Left ventricle myocardium inferior (tissue), 1 donor: ENCODE results near the gene EWSR1. TPM values are rescaled to one million over a fixed set of nuclear protein-coding genes. Genes with fewer than 3 reads are reported as not detected.

Source experiments
- DNase-seq: peaks from one replicate; pipeline ENCODE4 v3.0.0-alpha.2; 2020
- H3K27ac ChIP-seq: fragments of 200-600 bp; replicated peaks from 2 replicates; pipeline ENCODE4 v1.8.0; 2021
- H3K27me3 ChIP-seq: fragments of 200-600 bp; 2 replicates; pipeline ENCODE4 v1.8.0; 2021; ENCODE audit warnings: low read depth
- H3K36me3 ChIP-seq: fragments of 200-600 bp; 2 replicates; pipeline ENCODE4 v1.8.0; 2021
- H3K4me1 ChIP-seq: fragments of 200-600 bp; 2 replicates; pipeline ENCODE4 v1.8.0; 2021
- H3K4me3 ChIP-seq: fragments of 200-600 bp; 2 replicates; pipeline ENCODE4 v1.8.0; 2021; ENCODE audit warnings: mild to moderate bottlenecking, moderate library complexity
- H3K9me3 ChIP-seq: fragments of 200-600 bp; replicated peaks from 2 replicates; pipeline ENCODE4 v1.8.0; 2021
- intact Hi-C: fragments of 100-400 bp; cut with micrococcal nuclease; formaldehyde crosslinking; loops from one replicate; pipeline ENCODE4 v1.11.0; 2022
- total RNA-seq: library from RNA; stranded (reverse); fragmentation: NEBNext Ultra II Directional; extraction: Animal tissue kit (Norgen Biotek cat#: 25700); gene quantifications from one replicate; pipeline ENCODE4 v1.2.1, GENCODE V29; 2021
- TF ChIP-seq, protein P1 (sequence below): fragments of 200-600 bp; IDR thresholded peaks from 2 replicates; pipeline ENCODE4 v1.8.0; 2021; ENCODE audit warnings: antibody characterized with exemption, mild to moderate bottlenecking, borderline replicate concordance
- donor health status: DM: no; HTN: yes; CAD: no; lungs with severe emphysema.

The EWSR1 gene
- total RNA-seq, 1 donor from 2014 or later: 122 TPM

DNA sequence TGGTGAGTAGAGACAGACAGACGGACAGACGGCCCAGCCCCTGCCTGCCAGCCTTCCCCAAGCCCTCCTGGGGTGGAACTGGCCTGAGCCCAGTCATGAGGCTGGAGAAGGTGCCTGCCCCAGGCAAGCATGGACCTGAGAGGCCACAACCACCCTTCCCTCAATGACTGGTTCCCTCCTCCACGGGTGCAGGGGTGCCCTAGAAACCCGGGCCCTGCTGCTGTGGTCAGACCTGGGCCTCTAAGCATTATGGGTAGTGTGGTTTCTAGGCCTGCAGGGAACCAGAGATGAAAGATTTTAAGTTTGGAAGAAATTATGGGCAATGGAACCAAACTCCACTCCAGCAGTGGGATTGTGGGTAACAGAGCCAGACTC lies 13.8 kb upstream of the EWSR1 start:
- no peak for DNase-seq
- TF ChIP-seq, protein P1, sequence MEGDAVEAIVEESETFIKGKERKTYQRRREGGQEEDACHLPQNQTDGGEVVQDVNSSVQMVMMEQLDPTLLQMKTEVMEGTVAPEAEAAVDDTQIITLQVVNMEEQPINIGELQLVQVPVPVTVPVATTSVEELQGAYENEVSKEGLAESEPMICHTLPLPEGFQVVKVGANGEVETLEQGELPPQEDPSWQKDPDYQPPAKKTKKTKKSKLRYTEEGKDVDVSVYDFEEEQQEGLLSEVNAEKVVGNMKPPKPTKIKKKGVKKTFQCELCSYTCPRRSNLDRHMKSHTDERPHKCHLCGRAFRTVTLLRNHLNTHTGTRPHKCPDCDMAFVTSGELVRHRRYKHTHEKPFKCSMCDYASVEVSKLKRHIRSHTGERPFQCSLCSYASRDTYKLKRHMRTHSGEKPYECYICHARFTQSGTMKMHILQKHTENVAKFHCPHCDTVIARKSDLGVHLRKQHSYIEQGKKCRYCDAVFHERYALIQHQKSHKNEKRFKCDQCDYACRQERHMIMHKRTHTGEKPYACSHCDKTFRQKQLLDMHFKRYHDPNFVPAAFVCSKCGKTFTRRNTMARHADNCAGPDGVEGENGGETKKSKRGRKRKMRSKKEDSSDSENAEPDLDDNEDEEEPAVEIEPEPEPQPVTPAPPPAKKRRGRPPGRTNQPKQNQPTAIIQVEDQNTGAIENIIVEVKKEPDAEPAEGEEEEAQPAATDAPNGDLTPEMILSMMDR: no peak
- H3K36me3 ChIP-seq: peaks cover 3% of the 10 kb centered on the region
- H3K4me1 ChIP-seq: no peaks in the 10 kb centered on the region
- H3K27ac ChIP-seq: no peak overlapping the region
- intact Hi-C loops: no loop called here
- no peaks in the 10 kb centered on the region for H3K9me3 ChIP-seq
- H3K4me3 ChIP-seq: no peak overlapping the region
- no peaks in the 10 kb centered on the region for H3K27me3 ChIP-seq

GRCh38 chr22:29255064-29255621 lies 12.9 kb upstream of the EWSR1 start:
- Histone ChIP-seq H3K27me3 (no peaks in the 10 kb centered on the region), H3K9me3 (no peaks in the 10 kb centered on the region), H3K4me1 (no peaks in the 10 kb centered on the region), H3K4me3 (no peak overlapping the region), H3K27ac (no peak overlapping the region), H3K36me3 (peaks cover 11% of the 10 kb centered on the region)
- TF ChIP-seq, protein P1: no peak
- no peak for DNase-seq
- intact Hi-C loops: no loop called here

DNA sequence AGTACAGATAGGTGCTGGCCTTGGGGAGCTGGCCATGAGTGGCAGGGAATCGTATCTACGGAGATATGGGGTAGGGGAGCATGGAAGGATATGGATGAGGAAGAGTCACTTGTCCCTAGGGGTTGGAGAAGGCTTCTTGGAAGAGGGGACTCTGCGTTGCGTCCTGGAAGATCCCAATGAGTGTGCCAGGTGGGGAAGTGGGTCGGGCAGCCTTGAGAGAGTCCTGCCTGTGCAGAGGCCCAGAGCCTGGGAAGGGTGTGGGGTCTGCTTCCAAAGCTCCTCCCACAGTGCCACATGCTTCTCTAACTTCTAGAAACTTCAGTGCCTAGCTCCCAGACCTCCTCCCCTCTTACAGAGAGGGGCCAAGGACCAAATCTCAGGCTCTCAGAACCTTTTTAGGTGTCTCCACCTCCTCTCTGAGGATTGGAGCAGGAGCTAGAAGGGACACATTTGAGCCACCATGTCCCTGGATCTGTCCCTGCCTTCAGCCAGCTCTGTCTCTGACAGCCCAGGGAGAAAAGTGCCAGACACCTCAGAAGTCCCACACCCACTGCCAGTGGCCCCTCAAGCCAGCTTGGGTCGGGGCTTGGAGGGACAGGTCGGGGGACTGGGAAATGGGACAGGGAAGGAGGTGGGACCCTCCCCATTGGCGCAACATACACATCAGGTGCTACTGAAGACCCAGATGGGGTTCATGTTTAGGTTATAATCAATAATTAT lies 11.3 kb upstream of the EWSR1 start:
- no peaks in the 10 kb centered on the region for H3K27me3 ChIP-seq
- intact Hi-C loops: no loop called here
- TF ChIP-seq, protein P1: no peak
- H3K9me3 ChIP-seq: no peaks in the 10 kb centered on the region
- H3K4me1 ChIP-seq: no peaks in the 10 kb centered on the region
- no peak for DNase-seq
- H3K4me3 ChIP-seq: no peak overlapping the region
- H3K27ac ChIP-seq: no peak overlapping the region
- peaks cover 20% of the 10 kb centered on the region for H3K36me3 ChIP-seq

- H3K36me3 ChIP-seq: peaks cover 20% of the 10 kb centered on the region
- H3K4me3 ChIP-seq: no peak overlapping the region
- no peak overlapping the region for H3K27ac ChIP-seq
- H3K9me3 ChIP-seq: no peaks in the 10 kb centered on the region
- H3K4me1 ChIP-seq: no peaks in the 10 kb centered on the region
- TF ChIP-seq, protein P1: no peak
- DNase-seq: no peak
- intact Hi-C loops: no loop called here
- no peaks in the 10 kb centered on the region for H3K27me3 ChIP-seq
Measured at GRCh38 chr22:29257751-29258181, 10.3 kb upstream of the EWSR1 start.

DNA sequence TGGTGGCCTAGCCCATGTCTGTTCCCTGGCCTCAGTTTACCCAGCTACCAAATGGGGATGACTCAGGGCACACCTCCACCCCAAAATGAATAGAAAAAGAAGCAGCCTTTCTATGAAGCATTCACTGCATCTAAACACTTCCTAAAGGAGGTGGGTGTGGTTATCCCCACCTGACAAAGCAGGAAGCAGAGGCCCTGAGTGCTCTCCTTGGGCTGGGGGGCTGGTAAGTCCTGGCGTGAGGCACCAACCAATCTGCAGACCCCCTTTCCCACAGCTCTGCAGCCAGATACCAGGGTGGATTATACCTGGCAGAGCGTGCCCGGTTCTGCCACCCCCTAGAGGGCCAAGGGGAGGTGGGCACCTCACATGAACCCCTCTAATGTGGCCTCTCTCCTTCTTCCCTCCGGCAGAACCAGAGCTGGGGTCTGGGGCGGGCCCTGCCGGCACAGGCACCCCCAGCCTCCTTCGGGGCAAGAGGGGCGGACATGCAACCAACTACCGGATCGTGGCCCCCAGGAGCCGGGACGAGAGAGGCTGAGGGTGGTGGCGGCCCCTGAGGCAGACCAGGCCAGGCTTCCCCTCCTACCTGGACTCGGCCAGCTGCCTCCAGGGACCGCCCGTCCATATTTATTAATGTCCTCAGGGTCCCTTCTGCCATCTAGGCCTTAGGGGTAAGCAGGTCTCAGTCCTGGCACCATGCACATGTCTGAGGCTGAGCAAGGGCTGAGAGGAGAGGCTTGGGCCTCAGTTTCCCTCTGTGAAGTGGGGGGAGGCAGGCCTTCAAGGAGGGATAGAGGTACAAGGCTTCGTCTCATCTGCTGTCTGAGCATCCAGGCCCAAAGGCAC lies 9.4 kb upstream of the EWSR1 start:
- Histone ChIP-seq H3K4me3 (no peak overlapping the region), H3K27me3 (no peaks in the 10 kb centered on the region), H3K4me1 (no peaks in the 10 kb centered on the region), H3K9me3 (no peaks in the 10 kb centered on the region), H3K36me3 (peaks cover 20% of the 10 kb centered on the region), H3K27ac (no peak overlapping the region)
- TF ChIP-seq, protein P1: no peak
- intact Hi-C loops: no loop called here
- no peak for DNase-seq
